ENCODE measurements around the gene OR5A2. TPM values are rescaled to one million over a fixed set of nuclear protein-coding genes. Genes with fewer than 3 reads are reported as not detected.

The OR5A2 gene
- total and polyA plus RNA-seq, 2 experiments from 2014 or later, result not detected

DNA sequence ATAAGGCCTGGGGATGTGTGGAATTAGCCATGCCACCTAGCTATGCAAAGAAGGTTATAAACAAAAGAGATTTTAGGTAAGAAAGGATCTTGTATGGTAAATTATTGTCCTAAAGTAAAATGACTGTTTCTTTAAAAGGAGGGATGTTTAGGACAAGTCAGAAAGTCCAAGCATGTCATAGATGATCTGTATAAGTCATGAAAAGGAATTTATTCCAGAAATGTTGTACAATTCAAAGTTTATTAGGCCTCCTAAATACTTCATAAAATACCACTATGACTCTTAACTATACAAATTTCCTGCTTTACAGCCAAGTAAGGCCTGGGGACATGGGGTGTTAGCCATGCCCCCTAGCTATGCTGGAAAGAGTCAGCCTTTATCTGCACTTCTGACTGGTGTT, 22.7 kb downstream of the OR5A2 start:
- no peaks in the 10 kb centered on the region for H3K27me3 ChIP-seq (ENCODE audit: insufficient read depth)
- H3K4me2 ChIP-seq, result no peak overlapping the region
- no peaks in the 10 kb centered on the region for H3K27me3 Mint-ChIP-seq (ENCODE audit: insufficient read depth, low read depth, poor library complexity)
- H4K20me1 ChIP-seq (replicated peaks; ENCODE audit: insufficient read depth), result no peaks in the 10 kb centered on the region
- H3K27ac ChIP-seq (ENCODE audit: low read depth), result no peak overlapping the region
- no peak overlapping the region for H3K27ac Mint-ChIP-seq
- TF ChIP-seq NANOG (IDR thresholded peaks at IDR 0.05; ENCODE audit: borderline replicate concordance) (no peak), ZNF114 (CRISPR knock-in tag; IDR thresholded peaks at IDR 0.05) (no peak)
- TF ChIP-seq, protein P1, sequence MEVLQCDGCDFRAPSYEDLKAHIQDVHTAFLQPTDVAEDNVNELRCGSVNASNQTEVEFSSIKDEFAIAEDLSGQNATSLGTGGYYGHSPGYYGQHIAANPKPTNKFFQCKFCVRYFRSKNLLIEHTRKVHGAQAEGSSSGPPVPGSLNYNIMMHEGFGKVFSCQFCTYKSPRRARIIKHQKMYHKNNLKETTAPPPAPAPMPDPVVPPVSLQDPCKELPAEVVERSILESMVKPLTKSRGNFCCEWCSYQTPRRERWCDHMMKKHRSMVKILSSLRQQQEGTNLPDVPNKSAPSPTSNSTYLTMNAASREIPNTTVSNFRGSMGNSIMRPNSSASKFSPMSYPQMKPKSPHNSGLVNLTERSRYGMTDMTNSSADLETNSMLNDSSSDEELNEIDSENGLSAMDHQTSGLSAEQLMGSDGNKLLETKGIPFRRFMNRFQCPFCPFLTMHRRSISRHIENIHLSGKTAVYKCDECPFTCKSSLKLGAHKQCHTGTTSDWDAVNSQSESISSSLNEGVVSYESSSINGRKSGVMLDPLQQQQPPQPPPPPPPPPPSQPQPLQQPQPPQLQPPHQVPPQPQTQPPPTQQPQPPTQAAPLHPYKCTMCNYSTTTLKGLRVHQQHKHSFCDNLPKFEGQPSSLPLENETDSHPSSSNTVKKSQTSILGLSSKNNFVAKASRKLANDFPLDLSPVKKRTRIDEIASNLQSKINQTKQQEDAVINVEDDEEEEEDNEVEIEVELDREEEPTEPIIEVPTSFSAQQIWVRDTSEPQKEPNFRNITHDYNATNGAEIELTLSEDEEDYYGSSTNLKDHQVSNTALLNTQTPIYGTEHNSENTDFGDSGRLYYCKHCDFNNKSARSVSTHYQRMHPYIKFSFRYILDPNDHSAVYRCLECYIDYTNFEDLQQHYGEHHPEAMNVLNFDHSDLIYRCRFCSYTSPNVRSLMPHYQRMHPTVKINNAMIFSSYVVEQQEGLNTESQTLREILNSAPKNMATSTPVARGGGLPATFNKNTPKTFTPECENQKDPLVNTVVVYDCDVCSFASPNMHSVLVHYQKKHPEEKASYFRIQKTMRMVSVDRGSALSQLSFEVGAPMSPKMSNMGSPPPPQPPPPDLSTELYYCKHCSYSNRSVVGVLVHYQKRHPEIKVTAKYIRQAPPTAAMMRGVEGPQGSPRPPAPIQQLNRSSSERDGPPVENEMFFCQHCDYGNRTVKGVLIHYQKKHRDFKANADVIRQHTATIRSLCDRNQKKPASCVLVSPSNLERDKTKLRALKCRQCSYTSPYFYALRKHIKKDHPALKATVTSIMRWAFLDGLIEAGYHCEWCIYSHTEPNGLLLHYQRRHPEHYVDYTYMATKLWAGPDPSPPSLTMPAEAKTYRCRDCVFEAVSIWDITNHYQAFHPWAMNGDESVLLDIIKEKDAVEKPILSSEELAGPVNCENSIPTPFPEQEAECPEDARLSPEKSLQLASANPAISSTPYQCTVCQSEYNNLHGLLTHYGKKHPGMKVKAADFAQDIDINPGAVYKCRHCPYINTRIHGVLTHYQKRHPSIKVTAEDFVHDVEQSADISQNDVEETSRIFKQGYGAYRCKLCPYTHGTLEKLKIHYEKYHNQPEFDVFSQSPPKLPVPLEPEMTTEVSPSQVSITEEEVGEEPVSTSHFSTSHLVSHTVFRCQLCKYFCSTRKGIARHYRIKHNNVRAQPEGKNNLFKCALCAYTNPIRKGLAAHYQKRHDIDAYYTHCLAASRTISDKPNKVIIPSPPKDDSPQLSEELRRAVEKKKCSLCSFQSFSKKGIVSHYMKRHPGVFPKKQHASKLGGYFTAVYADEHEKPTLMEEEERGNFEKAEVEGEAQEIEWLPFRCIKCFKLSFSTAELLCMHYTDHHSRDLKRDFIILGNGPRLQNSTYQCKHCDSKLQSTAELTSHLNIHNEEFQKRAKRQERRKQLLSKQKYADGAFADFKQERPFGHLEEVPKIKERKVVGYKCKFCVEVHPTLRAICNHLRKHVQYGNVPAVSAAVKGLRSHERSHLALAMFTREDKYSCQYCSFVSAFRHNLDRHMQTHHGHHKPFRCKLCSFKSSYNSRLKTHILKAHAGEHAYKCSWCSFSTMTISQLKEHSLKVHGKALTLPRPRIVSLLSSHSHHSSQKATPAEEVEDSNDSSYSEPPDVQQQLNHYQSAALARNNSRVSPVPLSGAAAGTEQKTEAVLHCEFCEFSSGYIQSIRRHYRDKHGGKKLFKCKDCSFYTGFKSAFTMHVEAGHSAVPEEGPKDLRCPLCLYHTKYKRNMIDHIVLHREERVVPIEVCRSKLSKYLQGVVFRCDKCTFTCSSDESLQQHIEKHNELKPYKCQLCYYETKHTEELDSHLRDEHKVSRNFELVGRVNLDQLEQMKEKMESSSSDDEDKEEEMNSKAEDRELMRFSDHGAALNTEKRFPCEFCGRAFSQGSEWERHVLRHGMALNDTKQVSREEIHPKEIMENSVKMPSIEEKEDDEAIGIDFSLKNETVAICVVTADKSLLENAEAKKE (CRISPR knock-in tag; IDR thresholded peaks at IDR 0.05), result no peak
- H3K4me3 Mint-ChIP-seq, result no peak overlapping the region
- no peak overlapping the region; the same call in 1 of the 2 replicates for H3K4me3 ChIP-seq
- ATAC-seq, result no peak
- no peaks in the 10 kb centered on the region for H3K4me1 ChIP-seq (ENCODE audit: insufficient read depth)
- 0 out of 2 replicates have a peak, but pooled peaks cover 4% of the 10 kb centered on the region for H3K9me2 ChIP-seq (ENCODE audit: insufficient read depth)
- H3K4me1 Mint-ChIP-seq, result no peaks in the 10 kb centered on the region
- DNase-seq (ENCODE audit: low spot score), result peak; percentile 58
- H2AFZ ChIP-seq, result no peak overlapping the region
- peaks cover 72% of the 10 kb centered on the region for H3K9me3 Mint-ChIP-seq
- H3K79me2 ChIP-seq (replicated peaks; ENCODE audit: insufficient read depth), result no peaks in the 10 kb centered on the region
- H3K36me3 Mint-ChIP-seq (ENCODE audit: low read depth), result peaks cover 24% of the 10 kb centered on the region
- no peaks in the 10 kb centered on the region for H3F3A ChIP-seq (replicated peaks; ENCODE audit: low read depth)
- H3K36me3 ChIP-seq (ENCODE audit: insufficient read depth), result peaks cover 4% of the 10 kb centered on the region

DNA sequence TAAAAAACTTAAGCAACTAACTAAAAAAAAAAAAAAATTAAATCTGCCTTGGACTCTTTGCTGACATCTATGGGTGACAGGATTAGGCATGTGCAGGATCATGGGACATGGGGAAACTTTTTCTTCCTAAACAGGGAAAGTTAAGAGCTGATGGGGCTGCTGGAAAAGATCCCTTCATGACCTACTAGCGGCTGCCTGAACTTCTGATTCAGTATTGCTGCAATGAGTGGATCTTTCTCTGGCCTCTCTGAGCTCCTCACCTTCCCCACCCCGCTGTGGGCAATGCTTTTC, 25.0 kb downstream of the OR5A2 start:
- Mint-ChIP-seq H3K36me3 (ENCODE audit: low read depth) (peaks cover 24% of the 10 kb centered on the region), H3K27me3 (ENCODE audit: insufficient read depth, low read depth, poor library complexity) (no peaks in the 10 kb centered on the region), H3K27ac (no peak overlapping the region), H3K4me3 (no peak overlapping the region), H3K9me3 (peaks cover 65% of the 10 kb centered on the region), H3K4me1 (no peaks in the 10 kb centered on the region)
- no peaks in the 10 kb centered on the region for H3K4me1 ChIP-seq (ENCODE audit: insufficient read depth)
- H3K36me3 ChIP-seq (ENCODE audit: insufficient read depth), result peaks cover 4% of the 10 kb centered on the region
- ATAC-seq, result no peak
- H3K27ac ChIP-seq (ENCODE audit: low read depth), result no peak overlapping the region
- H2AFZ ChIP-seq, result no peak overlapping the region
- no peak overlapping the region for H3K4me3 ChIP-seq
- H3K9me2 ChIP-seq (ENCODE audit: insufficient read depth), result peaks cover 4% of the 10 kb centered on the region; the same call in 1 of the 2 replicates
- no peaks in the 10 kb centered on the region for H3K27me3 ChIP-seq (ENCODE audit: insufficient read depth)
- H3F3A ChIP-seq (replicated peaks; ENCODE audit: low read depth), result no peaks in the 10 kb centered on the region
- no peaks in the 10 kb centered on the region for H4K20me1 ChIP-seq (replicated peaks; ENCODE audit: insufficient read depth)
- H3K4me2 ChIP-seq, result no peak overlapping the region
- DNase-seq (ENCODE audit: low spot score), result no peak
- no peaks in the 10 kb centered on the region for H3K79me2 ChIP-seq (replicated peaks; ENCODE audit: insufficient read depth)
- TF ChIP-seq, protein P1 (CRISPR knock-in tag; IDR thresholded peaks at IDR 0.05), result no peak
- no peak for TF ChIP-seq EZH2 (IDR thresholded peaks at IDR 0.05; ENCODE audit: low read depth, unreplicated experiment)
- no peak for TF ChIP-seq NANOG (IDR thresholded peaks at IDR 0.05; ENCODE audit: borderline replicate concordance)
- TF ChIP-seq, protein P2, sequence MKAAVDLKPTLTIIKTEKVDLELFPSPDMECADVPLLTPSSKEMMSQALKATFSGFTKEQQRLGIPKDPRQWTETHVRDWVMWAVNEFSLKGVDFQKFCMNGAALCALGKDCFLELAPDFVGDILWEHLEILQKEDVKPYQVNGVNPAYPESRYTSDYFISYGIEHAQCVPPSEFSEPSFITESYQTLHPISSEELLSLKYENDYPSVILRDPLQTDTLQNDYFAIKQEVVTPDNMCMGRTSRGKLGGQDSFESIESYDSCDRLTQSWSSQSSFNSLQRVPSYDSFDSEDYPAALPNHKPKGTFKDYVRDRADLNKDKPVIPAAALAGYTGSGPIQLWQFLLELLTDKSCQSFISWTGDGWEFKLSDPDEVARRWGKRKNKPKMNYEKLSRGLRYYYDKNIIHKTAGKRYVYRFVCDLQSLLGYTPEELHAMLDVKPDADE (IDR thresholded peaks at IDR 0.05), result no peak

All from GM23338 (cell line).